Measurements from ENCODE around the gene SBNO2.

Gene SBNO2

GRCh38 chr19:1073063-1073955 is 100.8 kb downstream of the SBNO2 start:
- no peak for DNase-seq (ENCODE audit: low spot score)

GRCh38 chr19:1072371-1073015 is 101.6 kb downstream of the SBNO2 start:
- DNase-seq (ENCODE audit: low spot score): no peak

GRCh38 chr19:1070931-1071791 is 102.9 kb downstream of the SBNO2 start:
- no peak for DNase-seq (ENCODE audit: low spot score)

- DNase-seq (ENCODE audit: low spot score): no peak
These were observed 103.5 kb downstream of the SBNO2 start for GRCh38 chr19:1070576-1070930.

GRCh38 chr19:1069009-1069779 is 104.9 kb downstream of the SBNO2 start:
- DNase-seq (ENCODE audit: low spot score): peak; percentile 69

- peak; percentile 55 for DNase-seq (ENCODE audit: low spot score)
These were observed 105.8 kb downstream of the SBNO2 start for GRCh38 chr19:1068009-1069001.

GRCh38 chr19:1067341-1067957 is 106.6 kb downstream of the SBNO2 start:
- peak; percentile 60 for DNase-seq (ENCODE audit: low spot score)

- DNase-seq (ENCODE audit: low spot score): peak; percentile 78
These were observed 107.2 kb downstream of the SBNO2 start, which contains the start of gene ARHGAP45 for GRCh38 chr19:1066748-1067340. Gene ARHGAP45, plus strand, starts transcription at chr19:1067167. Its CDS starts 239 bp downstream, at chr19:1067406.

GRCh38 chr19:1066251-1066747 is 107.8 kb downstream of the SBNO2 start:
- no peak for DNase-seq (ENCODE audit: low spot score)

GRCh38 chr19:1065606-1066109 is 108.4 kb downstream of the SBNO2 start:
- DNase-seq (ENCODE audit: low spot score): no peak

GRCh38 chr19:1064661-1065605 is 109.1 kb downstream of the SBNO2 start:
- peak; percentile 67 for DNase-seq (ENCODE audit: low spot score)

- no peak for DNase-seq (ENCODE audit: low spot score)
These were observed 110.0 kb downstream of the SBNO2 start for GRCh38 chr19:1063909-1064660.

GRCh38 chr19:1063030-1063908 is 110.8 kb downstream of the SBNO2 start:
- no peak for DNase-seq (ENCODE audit: low spot score)

- no peak for DNase-seq (ENCODE audit: low spot score)
These were observed 111.6 kb downstream of the SBNO2 start for GRCh38 chr19:1062387-1063029.

- no peak for DNase-seq (ENCODE audit: low spot score)
These were observed 112.1 kb downstream of the SBNO2 start for GRCh38 chr19:1061987-1062386.

GRCh38 chr19:1060689-1061088 is 113.4 kb downstream of the SBNO2 start:
- no peak for DNase-seq (ENCODE audit: low spot score)
